Mesendoderm (in vitro differentiated cells): ENCODE results near the gene CSTPP1.
A peak's percentile ranks its signal among the peaks of the same experiment; 100 is the strongest.
"Not testable (repeated sequence)": the region's sequence is repeated elsewhere in the genome, so short reads cannot be mapped to it uniquely, and the experiment has no call there.

ENCODE experiments used
- DNase-seq: peaks from one replicate; pipeline ENCODE4 v3.0.0; 2013
- H2AK5ac ChIP-seq: 2 replicates; pipeline ENCODE4 v1.6.1; 2013; ENCODE audit warnings: low read length, inconsistent platforms
- H2BK120ac ChIP-seq: 2 replicates; pipeline ENCODE4 v1.6.1; 2013; ENCODE audit warnings: low read depth, mild to moderate bottlenecking, low read length, moderate library complexity, mixed read lengths
- H2BK15ac ChIP-seq: replicated peaks from 2 replicates; pipeline ENCODE4 v1.6.1; 2013; ENCODE audit warnings: low read depth, mild to moderate bottlenecking, moderate library complexity
- H2BK5ac ChIP-seq: 2 replicates; pipeline ENCODE4 v1.6.1; 2013; ENCODE audit warnings: low read length, inconsistent platforms
- H3K18ac ChIP-seq: 2 replicates; pipeline ENCODE4 v1.6.1; 2013; ENCODE audit warnings: mild to moderate bottlenecking, low read length, mixed read lengths
- H3K23ac ChIP-seq: one replicate; pipeline ENCODE4 v1.6.1; 2013; ENCODE audit warnings: low read length
- H3K27ac ChIP-seq: 2 replicates; pipeline ENCODE4 v1.5.1; 2013; ENCODE audit warnings: low read depth, mild to moderate bottlenecking, inconsistent platforms, low read length, moderate library complexity
- H3K27me3 ChIP-seq: 2 replicates; pipeline ENCODE4 v1.6.1; 2013; ENCODE audit warnings: low read length, control low read depth, mild to moderate bottlenecking, inconsistent platforms; ENCODE audit not compliant: insufficient read depth, poor library complexity
- H3K36me3 ChIP-seq: 2 replicates; pipeline ENCODE4 v1.6.1; 2013; ENCODE audit warnings: low read length, inconsistent platforms; ENCODE audit not compliant: control insufficient read depth, insufficient read depth
- H3K4ac ChIP-seq: one replicate; pipeline ENCODE4 v1.6.1; 2013; ENCODE audit warnings: low read depth, mild to moderate bottlenecking, low read length, moderate library complexity
- H3K4me1 ChIP-seq: 2 replicates; pipeline ENCODE4 v1.6.1; 2013; ENCODE audit warnings: low read depth, low read length, inconsistent platforms; ENCODE audit not compliant: control insufficient read depth
- H3K4me2 ChIP-seq: 2 replicates; pipeline ENCODE4 v1.6.1; 2013; ENCODE audit warnings: low read length
- H3K4me3 ChIP-seq: 2 replicates; pipeline ENCODE4 v1.5.1; 2013; ENCODE audit warnings: mild to moderate bottlenecking, low read length
- H3K56ac ChIP-seq: one replicate; pipeline ENCODE4 v1.6.1; 2013; ENCODE audit warnings: low read length
- H3K79me1 ChIP-seq: 2 replicates; pipeline ENCODE4 v1.6.1; 2013; ENCODE audit warnings: low read length, inconsistent platforms
- H3K79me2 ChIP-seq: 2 replicates; pipeline ENCODE4 v1.6.1; 2013; ENCODE audit warnings: mild to moderate bottlenecking, low read length; ENCODE audit not compliant: control insufficient read depth, insufficient read depth
- H3K9ac ChIP-seq: 2 replicates; pipeline ENCODE4 v1.6.1; 2013; ENCODE audit warnings: low read length, inconsistent platforms
- H4K5ac ChIP-seq: one replicate; pipeline ENCODE4 v1.6.1; 2013; ENCODE audit warnings: low read length
- H4K8ac ChIP-seq: one replicate; pipeline ENCODE4 v1.6.1; 2013; ENCODE audit warnings: low read depth, mild to moderate bottlenecking, control low read depth, low read length, moderate library complexity
- WGBS: extraction: QIAGEN DNeasy Blood & Tissue Kit; methylation state at CpG from one replicate; pipeline ENCODE4 v1.1.7; 2013; ENCODE audit warnings: low lambda C conversion rate, missing lambda C conversion rate; ENCODE audit not compliant: insufficient coverage; ENCODE audit errors: extremely low coverage; 5-methylcytosine and 5-hydroxymethylcytosine counted together

Gene CSTPP1

GRCh38 chr11:47118958-47119688, 182.6 kb downstream of the CSTPP1 start:
- H3K9ac ChIP-seq, H3K4me1 ChIP-seq, H3K18ac ChIP-seq, H3K79me2 ChIP-seq, H3K36me3 ChIP-seq, H3K4me3 ChIP-seq, H3K79me1 ChIP-seq, H3K23ac ChIP-seq, H3K27ac ChIP-seq, H2BK120ac ChIP-seq, H2BK5ac ChIP-seq, H4K8ac ChIP-seq, H2AK5ac ChIP-seq, H4K5ac ChIP-seq, H3K56ac ChIP-seq, H3K4me2 ChIP-seq, H2BK15ac ChIP-seq, H3K27me3 ChIP-seq, H3K4ac ChIP-seq: not testable (repeated sequence)
- DNase-seq, result peak; percentile 52
- no CpG with 5 or more reads among the region's 20 CpGs for WGBS

GRCh38 chr11:47121056-47121455, 184.5 kb downstream of the CSTPP1 start:
- no peak overlapping the region for H4K5ac ChIP-seq
- WGBS, result no CpG with 5 or more reads among the region's 2 CpGs
- no peak overlapping the region for H3K23ac ChIP-seq
- no peaks in the 10 kb centered on the region for H3K79me1 ChIP-seq
- no peak overlapping the region for H3K27ac ChIP-seq
- H3K4me2 ChIP-seq, result no peak overlapping the region
- no peak overlapping the region for H3K9ac ChIP-seq
- no peaks in the 10 kb centered on the region for H3K27me3 ChIP-seq
- H2BK15ac ChIP-seq, result no peak overlapping the region
- no peak overlapping the region for H3K4me3 ChIP-seq
- H3K4me1 ChIP-seq, result no peaks in the 10 kb centered on the region
- no peaks in the 10 kb centered on the region for H3K79me2 ChIP-seq
- no peak overlapping the region for H2AK5ac ChIP-seq
- H3K18ac ChIP-seq, result no peak overlapping the region
- H3K4ac ChIP-seq, result no peak overlapping the region
- no peak overlapping the region for H4K8ac ChIP-seq
- no peaks in the 10 kb centered on the region for H3K36me3 ChIP-seq
- H3K56ac ChIP-seq, result no peak overlapping the region
- H2BK120ac ChIP-seq, result no peak overlapping the region
- no peak overlapping the region for H2BK5ac ChIP-seq
- no peak for DNase-seq

GRCh38 chr11:47121731-47122130, 185.2 kb downstream of the CSTPP1 start:
- Histone ChIP-seq H3K27ac (no peak overlapping the region), H4K5ac (no peak overlapping the region), H2AK5ac (no peak overlapping the region), H4K8ac (no peak overlapping the region), H3K4me3 (no peak overlapping the region), H3K4me1 (no peaks in the 10 kb centered on the region), H3K9ac (no peak overlapping the region), H3K56ac (no peak overlapping the region), H3K18ac (no peak overlapping the region), H2BK5ac (no peak overlapping the region), H2BK15ac (no peak overlapping the region), H3K4ac (no peak overlapping the region), H2BK120ac (no peak overlapping the region), H3K27me3 (no peaks in the 10 kb centered on the region), H3K36me3 (no peaks in the 10 kb centered on the region), H3K4me2 (no peak overlapping the region), H3K79me2 (no peaks in the 10 kb centered on the region), H3K79me1 (no peaks in the 10 kb centered on the region), H3K23ac (no peak overlapping the region)
- WGBS, result no CpG with 5 or more reads among the region's 2 CpGs
- no peak for DNase-seq

GRCh38 chr11:47123094-47123493, 186.5 kb downstream of the CSTPP1 start:
- no peak overlapping the region for H3K23ac ChIP-seq
- H3K27ac ChIP-seq, result no peak overlapping the region
- H3K4me2 ChIP-seq, result no peak overlapping the region
- WGBS, result no CpG with 5 or more reads among the region's 2 CpGs
- H3K27me3 ChIP-seq, result no peaks in the 10 kb centered on the region
- H3K18ac ChIP-seq, result no peak overlapping the region
- H3K4me1 ChIP-seq, result no peaks in the 10 kb centered on the region
- no peak overlapping the region for H2BK15ac ChIP-seq
- no peak overlapping the region for H2BK120ac ChIP-seq
- H3K4ac ChIP-seq, result no peak overlapping the region
- no peak overlapping the region for H3K4me3 ChIP-seq
- H4K5ac ChIP-seq, result no peak overlapping the region
- no peaks in the 10 kb centered on the region for H3K79me2 ChIP-seq
- no peak overlapping the region for H3K9ac ChIP-seq
- H3K56ac ChIP-seq, result no peak overlapping the region
- H4K8ac ChIP-seq, result no peak overlapping the region
- no peak overlapping the region for H2BK5ac ChIP-seq
- no peak for DNase-seq
- H3K79me1 ChIP-seq, result no peaks in the 10 kb centered on the region
- no peak overlapping the region for H2AK5ac ChIP-seq
- no peaks in the 10 kb centered on the region for H3K36me3 ChIP-seq

DNA sequence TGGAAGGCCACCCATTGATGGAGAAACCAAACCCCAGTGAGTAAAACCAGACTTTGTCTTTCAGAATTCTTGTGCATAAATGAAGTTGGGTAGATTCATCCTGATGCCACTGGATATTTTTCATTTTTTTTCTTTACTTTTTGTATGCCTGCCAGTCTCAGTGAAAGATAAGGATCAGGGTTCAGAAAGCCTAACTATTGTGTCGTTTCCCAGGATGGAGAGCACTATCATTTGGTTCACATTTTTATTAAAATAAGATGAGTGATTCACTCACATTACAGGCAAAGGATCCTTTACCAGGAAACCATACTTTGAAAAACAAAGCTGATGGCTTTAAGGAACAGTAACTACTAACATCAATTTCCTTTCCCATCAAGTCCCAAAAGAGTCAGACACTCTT, 188.1 kb downstream of the CSTPP1 start:
- Histone ChIP-seq H2BK120ac (no peak overlapping the region), H3K79me1 (no peaks in the 10 kb centered on the region), H2AK5ac (no peak overlapping the region), H4K5ac (no peak overlapping the region), H3K27me3 (no peaks in the 10 kb centered on the region), H3K4ac (no peak overlapping the region), H3K56ac (no peak overlapping the region), H3K79me2 (no peaks in the 10 kb centered on the region), H3K18ac (no peak overlapping the region), H3K9ac (no peak overlapping the region), H2BK15ac (no peak overlapping the region), H4K8ac (no peak overlapping the region), H3K4me3 (no peak overlapping the region), H3K4me2 (no peak overlapping the region), H3K23ac (no peak overlapping the region), H3K36me3 (no peaks in the 10 kb centered on the region), H3K27ac (no peak overlapping the region), H2BK5ac (no peak overlapping the region), H3K4me1 (no peaks in the 10 kb centered on the region)
- DNase-seq, result no peak
- no CpG with 5 or more reads among the region's 1 CpG for WGBS

- H3K4me3 ChIP-seq, result no peak overlapping the region
- no peak overlapping the region for H3K27ac ChIP-seq
- H3K4me2 ChIP-seq, result no peak overlapping the region
- H3K79me1 ChIP-seq, result no peaks in the 10 kb centered on the region
- no peak overlapping the region for H2AK5ac ChIP-seq
- no peak overlapping the region for H3K4ac ChIP-seq
- no peak overlapping the region for H3K56ac ChIP-seq
- no peak for DNase-seq
- no peaks in the 10 kb centered on the region for H3K36me3 ChIP-seq
- no peak overlapping the region for H2BK5ac ChIP-seq
- no peaks in the 10 kb centered on the region for H3K27me3 ChIP-seq
- H2BK15ac ChIP-seq, result no peak overlapping the region
- H3K23ac ChIP-seq, result no peak overlapping the region
- H3K4me1 ChIP-seq, result no peaks in the 10 kb centered on the region
- WGBS, result no CpG with 5 or more reads among the region's 7 CpGs
- no peak overlapping the region for H4K8ac ChIP-seq
- H2BK120ac ChIP-seq, result no peak overlapping the region
- H3K18ac ChIP-seq, result no peak overlapping the region
- H4K5ac ChIP-seq, result no peak overlapping the region
- H3K9ac ChIP-seq, result no peak overlapping the region
- no peaks in the 10 kb centered on the region for H3K79me2 ChIP-seq
Measured at GRCh38 chr11:47125083-47125482, 188.5 kb downstream of the CSTPP1 start.
